ENCODE results near the gene PNKD.

Gene PNKD

GRCh38 chr2:218256612-218257350 lies 13.5 kb upstream of the PNKD start:
- DNase-seq, result no peak

GRCh38 chr2:218257390-218257981 lies 12.8 kb upstream of the PNKD start:
- peak in 7 of 56 donors; percentile 6 to 39 (median 17) for DNase-seq

- peak in 2 of 56 donors; percentile 9 to 10 for DNase-seq
These were observed 11.0 kb upstream of the PNKD start for GRCh38 chr2:218259099-218259961.

DNA sequence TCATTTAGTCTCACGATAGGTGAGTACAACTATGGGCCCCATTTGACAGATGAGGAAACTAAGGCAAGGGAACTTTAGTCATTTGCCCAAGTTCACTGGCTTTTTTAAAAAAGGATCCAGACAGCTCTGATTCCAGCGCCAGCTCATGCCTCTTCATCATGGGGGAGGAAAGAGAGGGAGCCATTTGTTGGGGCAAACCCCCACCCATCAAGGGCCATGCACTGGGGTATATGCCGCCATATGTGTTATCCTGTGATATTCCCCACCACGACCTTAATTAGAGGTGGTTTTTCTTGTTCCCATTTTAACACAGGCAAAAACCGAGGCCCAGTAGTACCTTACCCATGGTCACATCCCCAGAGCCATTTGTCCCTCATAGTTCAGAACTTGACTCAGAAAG lies 10.2 kb upstream of the PNKD start:
- DNase-seq, result no peak

DNA sequence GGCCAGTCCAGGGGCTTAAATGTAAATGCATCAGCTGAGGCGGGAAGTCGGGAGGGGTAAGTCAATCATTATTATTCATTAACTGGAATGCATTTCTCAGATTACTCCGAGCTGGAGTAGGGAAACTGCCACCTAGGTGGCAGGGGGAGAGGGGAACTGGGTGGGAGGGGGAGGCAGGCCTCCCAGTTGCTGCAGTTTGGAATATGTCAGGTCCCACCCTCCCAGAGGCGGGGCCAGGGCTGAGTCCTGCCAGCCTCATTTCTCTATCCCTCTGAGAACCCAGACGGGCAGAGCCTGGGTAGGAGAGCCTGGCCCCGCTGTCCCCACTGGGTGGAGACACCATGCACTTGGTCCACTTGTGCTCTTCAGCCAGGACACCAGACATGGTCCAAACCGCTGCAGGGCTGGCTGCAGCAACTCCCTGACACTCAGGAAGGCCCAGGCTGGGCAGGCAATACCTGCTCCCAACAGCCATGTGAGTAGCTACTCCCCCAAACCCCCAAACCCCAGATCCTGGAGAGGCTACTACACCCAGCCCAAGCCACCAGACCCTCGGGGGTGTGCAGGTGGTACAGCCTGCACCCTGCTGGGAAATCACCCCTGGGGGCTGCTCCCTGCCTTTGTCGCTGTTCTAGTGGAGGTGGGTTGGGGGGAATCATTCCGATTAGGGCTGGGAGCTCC lies 9.4 kb upstream of the PNKD start, which contains the start of gene GPBAR1:
TSS of gene GPBAR1 (plus strand) at position 274 of the 681 bp plus-strand sequence. CDS start 1,710 bp downstream, outside the sequence.
- no peak for DNase-seq

- DNase-seq, result no peak
These were observed 8.7 kb upstream of the PNKD start for GRCh38 chr2:218261423-218262236.

DNA sequence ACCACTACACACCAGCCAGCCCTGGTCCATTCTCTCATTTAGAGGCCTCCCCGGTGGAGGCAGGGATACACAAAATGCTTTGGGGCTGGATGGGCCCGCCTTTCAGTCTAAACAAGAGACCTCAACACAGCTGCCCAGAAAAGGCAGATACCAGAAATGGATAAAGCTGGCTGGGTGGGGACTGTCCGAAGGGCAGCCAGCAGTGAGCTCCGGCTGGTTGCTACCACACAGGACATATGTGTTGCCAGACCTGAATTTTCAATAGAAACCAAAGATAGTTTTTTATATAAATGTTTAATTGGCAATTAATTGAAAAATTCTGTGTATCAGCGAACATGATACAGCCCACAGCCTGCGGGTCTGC lies 8.1 kb upstream of the PNKD start:
- DNase-seq, result no peak

DNA sequence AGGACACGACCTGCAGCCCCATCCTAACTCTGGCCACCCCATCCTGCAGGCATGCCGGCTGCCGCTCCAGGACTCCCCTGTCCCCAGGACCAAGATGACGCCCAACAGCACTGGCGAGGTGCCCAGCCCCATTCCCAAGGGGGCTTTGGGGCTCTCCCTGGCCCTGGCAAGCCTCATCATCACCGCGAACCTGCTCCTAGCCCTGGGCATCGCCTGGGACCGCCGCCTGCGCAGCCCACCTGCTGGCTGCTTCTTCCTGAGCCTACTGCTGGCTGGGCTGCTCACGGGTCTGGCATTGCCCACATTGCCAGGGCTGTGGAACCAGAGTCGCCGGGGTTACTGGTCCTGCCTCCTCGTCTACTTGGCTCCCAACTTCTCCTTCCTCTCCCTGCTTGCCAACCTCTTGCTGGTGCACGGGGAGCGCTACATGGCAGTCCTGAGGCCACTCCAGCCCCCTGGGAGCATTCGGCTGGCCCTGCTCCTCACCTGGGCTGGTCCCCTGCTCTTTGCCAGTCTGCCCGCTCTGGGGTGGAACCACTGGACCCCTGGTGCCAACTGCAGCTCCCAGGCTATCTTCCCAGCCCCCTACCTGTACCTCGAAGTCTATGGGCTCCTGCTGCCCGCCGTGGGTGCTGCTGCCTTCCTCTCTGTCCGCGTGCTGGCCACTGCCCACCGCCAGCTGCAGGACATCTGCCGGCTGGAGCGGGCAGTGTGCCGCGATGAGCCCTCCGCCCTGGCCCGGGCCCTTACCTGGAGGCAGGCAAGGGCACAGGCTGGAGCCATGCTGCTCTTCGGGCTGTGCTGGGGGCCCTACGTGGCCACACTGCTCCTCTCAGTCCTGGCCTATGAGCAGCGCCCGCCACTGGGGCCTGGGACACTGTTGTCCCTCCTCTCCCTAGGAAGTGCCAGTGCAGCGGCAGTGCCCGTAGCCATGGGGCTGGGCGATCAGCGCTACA lies 7.4 kb upstream of the PNKD start:
- no peak for DNase-seq

GRCh38 chr2:218263817-218264641 lies 6.3 kb upstream of the PNKD start:
- DNase-seq, result no peak

DNA sequence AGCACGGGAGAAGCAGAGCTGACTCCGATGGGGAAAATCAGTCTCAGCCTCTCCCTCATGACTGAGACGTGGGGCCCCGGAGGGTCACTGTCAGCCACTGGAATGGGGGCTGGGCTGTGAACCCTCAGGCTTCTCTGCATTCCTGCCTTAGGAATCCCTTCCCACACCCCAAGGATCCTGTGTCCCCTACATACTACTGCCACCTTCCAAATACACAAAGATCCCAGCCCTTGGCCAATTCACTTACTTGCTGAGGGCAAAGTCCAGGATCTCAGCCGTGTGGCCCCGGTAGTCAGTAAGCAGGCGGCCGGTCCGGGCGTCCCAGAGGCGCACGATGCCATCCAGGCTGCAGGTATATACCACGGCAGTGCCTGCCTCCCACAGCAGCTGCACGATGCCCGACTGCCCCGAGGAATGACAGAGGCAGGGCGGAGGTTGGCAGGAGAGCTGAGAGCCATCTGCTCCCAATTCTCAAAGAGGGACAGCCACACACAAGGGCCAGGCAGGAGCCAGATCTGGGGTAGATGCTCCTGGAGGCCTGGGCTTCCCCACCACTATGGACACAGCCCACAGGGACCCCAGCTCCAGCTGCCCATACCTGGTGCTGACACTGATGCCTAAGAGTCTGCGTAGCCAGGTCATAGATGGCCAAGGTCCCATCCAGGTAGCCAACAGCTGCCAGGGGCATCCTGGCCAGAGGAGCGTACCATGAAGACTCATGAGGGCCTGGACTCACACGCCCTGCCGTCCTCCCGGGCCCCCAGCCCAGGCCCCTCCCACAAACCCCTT lies 5.4 kb upstream of the PNKD start:
- no peak for DNase-seq

DNA sequence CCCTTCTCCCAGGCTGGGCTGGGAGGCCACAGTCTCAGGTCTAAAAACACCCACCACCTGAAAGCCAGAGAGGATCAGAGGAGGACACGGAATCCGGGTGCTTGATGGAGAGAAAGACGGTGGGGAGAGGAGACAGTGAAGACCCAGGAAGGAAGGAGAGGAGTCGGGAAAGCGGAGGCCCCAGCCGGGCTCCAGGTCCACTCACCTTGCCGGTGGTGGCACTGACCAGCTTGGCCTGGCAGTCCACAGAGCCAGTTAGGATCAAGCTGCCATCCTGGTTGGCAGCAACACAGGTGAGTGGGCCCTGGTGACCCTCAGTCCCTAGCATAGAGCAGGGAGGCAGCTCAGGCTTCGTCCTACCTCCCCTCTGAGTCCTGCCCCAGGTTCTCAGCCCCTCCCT lies 4.7 kb upstream of the PNKD start:
- no peak for DNase-seq

DNA sequence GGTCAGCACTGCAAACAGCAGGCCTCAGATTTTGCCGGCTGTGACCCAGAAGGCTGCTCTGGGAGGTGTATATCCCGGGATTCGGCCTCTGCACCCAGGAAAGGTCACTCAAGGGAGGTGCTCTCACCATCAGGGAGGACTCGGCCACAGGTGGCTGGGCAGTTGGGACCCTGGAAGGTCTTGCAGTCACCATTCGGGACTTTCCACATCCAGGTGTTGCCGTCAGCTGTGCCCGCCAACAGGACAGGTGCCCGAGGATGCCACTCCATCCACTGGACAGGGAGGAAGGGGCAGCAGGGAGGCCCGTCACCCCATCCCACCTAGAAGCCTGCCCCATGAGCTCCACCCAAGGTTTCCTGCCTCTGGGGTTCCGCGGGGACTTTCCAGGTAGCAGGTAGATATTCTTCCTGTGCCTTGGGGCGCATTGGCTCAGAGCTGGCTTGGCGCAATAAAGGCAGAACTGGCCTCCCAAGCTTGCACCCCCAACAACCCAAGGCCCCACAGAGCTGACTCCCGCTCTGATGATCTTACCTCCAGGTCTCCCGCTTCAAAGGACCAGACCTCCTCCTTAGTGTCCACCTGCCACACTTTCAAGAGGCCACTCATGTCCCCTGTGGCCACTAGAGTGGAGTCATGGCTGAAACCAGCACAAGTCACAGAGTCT lies 3.9 kb upstream of the PNKD start:
- no peak for DNase-seq

GRCh38 chr2:218267259-218267658 lies 3.1 kb upstream of the PNKD start:
- no peak for DNase-seq

DNA sequence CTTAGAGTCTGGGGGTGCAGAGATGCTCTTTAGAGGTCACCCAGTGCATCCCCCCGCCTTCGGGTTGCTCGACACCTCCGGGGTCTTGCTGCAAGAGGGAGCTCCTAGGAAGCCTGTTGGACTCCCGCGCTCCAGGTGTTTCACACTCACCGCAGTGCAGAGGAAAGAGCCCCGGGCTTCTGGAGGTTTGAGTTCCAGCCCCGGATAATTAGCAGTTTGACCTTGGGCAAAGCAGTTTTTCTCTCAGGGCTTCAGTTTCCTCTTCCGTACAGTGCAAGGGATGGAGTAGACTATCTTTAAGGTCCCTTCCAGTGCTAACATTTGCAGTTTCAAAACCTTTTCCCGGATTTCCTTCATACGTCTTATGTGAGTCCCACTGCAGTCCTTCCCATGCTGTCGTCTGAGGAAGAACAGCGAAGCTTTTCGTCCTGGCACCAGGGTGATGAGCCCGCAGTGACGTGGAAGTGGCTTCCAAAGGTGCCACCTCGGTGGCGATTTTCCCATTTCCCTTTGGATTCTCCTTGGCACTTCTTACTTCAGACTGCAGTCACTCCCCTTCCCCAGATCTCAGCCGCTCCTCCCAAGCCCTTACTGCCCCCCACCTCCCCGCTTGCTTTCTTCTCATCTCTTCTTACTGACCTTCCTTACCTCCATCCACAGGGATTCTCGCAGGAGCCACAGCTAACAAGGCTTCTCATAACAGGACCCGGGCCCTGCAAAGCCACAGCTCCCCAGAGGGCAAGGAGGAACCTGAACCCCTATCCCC lies 585 bp downstream of the PNKD start:
- peak in 4 of 56 donors; percentile 56 to 80 (median 64) for DNase-seq

GRCh38 chr2:218271487-218271797 lies 1.1 kb downstream of the PNKD start:
- DNase-seq, result no peak

DNA sequence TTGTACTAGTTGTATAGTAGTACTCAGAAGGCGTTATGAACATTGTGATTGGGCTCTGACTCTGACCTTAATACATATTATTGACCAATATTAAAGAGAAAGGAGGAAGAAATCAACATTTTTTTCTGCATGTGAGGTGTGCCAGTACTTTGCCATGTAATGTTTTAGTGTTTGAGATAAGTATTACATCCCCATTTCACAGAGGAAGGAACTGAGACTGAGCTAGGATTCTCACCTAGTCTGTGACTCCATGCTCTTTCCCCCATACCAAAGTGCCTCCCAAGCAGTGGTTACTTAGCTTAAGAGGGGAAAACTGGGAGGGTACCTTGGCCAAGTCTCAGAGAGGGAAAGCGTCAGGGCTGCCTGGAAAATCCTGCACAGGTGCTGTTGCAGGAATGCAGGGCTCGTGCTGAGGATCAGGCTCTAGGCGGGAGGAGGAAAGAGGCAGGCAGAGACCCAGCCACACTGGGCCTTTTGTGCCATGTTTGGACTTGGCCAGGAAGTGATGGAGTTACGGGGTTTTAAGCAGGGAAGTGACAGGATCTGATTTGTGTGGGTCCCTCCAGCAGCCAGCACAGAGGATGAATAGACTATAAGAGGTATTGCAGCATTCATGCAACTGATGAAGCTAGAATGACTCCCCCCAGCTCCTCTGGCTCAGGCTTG lies 1.7 kb downstream of the PNKD start:
- no peak for DNase-seq
